ENCODE measurements around the gene DMC1. TPM values are rescaled to one million over a fixed set of nuclear protein-coding genes. Genes with fewer than 3 reads are reported as not detected.

Gene DMC1
- total RNA-seq, 5 donors from 2014 or later (not counting 1 experiment from before 2014, with no cell fraction given): 0.55 to 0.78 (median 0.68) TPM; not detected in 1

GRCh38 chr22:38497869-38498268 lies 72.1 kb downstream of the DMC1 start:
- no peaks in the 10 kb centered on the region for H3K27me3 Mint-ChIP-seq
- no peaks in the 10 kb centered on the region for H3K9me3 ChIP-seq
- no CpG with 5 or more reads among the region's 3 CpGs for WGBS (ENCODE audit: insufficient coverage)
- H3K27me3 ChIP-seq (replicated peaks in 1 of 2; ENCODE audit: control insufficient read depth in 2 of 2, extremely low read depth in 1 of 2, insufficient read depth in 2 of 2, low read length in 1 of 2): no peaks in the 10 kb centered on the region
- no peak overlapping the region for H3K27ac ChIP-seq (ENCODE audit: low read length)
- peaks cover 64% of the 10 kb centered on the region for H3K36me3 Mint-ChIP-seq
- ChIA-PET CTCF (interaction anchor here (0.6 to 1.5 kb wide), 2 partner anchors 10 to 61 kb away, joined by 3 to 4 read pairs; no protein-coding TSS in a partner anchor), POLR2A (interaction anchor here (0.7 to 1.4 kb wide), 3 partner anchors 12 kb away, joined by 3 to 4 read pairs (median 3); no protein-coding TSS in a partner anchor)
- DNase-seq (no peak), ATAC-seq (replicated peaks in 1 of 4) (no peak)
- no peak overlapping the region for H3K4me3 ChIP-seq (ENCODE audit: control insufficient read depth in 1 of 2, extremely low read depth in 1 of 2, low read length in 1 of 2)
- peaks cover 14 to 51% of the 10 kb centered on the region in 2 experiments for H3K4me1 ChIP-seq (ENCODE audit: control insufficient read depth in 1 of 2, extremely low read depth in 1 of 2, insufficient read depth in 2 of 2, low read length in 2 of 2)
- peaks cover 11 to 92% of the 10 kb centered on the region in 2 donors for H3K36me3 ChIP-seq (ENCODE audit: control insufficient read depth in 2 of 2, extremely low read depth in 1 of 2, insufficient read depth in 1 of 2, low read length in 1 of 2)
- H3K4me3 Mint-ChIP-seq: no peak overlapping the region
- H3K4me1 Mint-ChIP-seq: peaks cover 59 to 72% (median 67%) of the 10 kb centered on the region in 3 donors
- H3K9me3 Mint-ChIP-seq: no peaks in the 10 kb centered on the region
- no peak overlapping the region for H3K27ac Mint-ChIP-seq

GRCh38 chr22:38494939-38495338 lies 75.0 kb downstream of the DMC1 start:
- Histone ChIP-seq H3K4me3 (ENCODE audit: control insufficient read depth in 1 of 2, extremely low read depth in 1 of 2, low read length in 1 of 2) (no peak overlapping the region), H3K27me3 (replicated peaks in 1 of 2; ENCODE audit: control insufficient read depth in 2 of 2, extremely low read depth in 1 of 2, insufficient read depth in 2 of 2, low read length in 1 of 2) (no peaks in the 10 kb centered on the region), H3K9me3 (no peaks in the 10 kb centered on the region), H3K27ac (ENCODE audit: low read length) (no peak overlapping the region), H3K36me3 (ENCODE audit: control insufficient read depth in 2 of 2, extremely low read depth in 1 of 2, insufficient read depth in 1 of 2, low read length in 1 of 2) (peaks cover 17 to 97% of the 10 kb centered on the region in 2 donors), H3K4me1 (ENCODE audit: control insufficient read depth in 1 of 2, extremely low read depth in 1 of 2, insufficient read depth in 2 of 2, low read length in 2 of 2) (peaks cover 3 to 38% of the 10 kb centered on the region in 2 experiments)
- ATAC-seq (replicated peaks in 1 of 4) (no peak), DNase-seq (no peak)
- peaks cover 57% of the 10 kb centered on the region for H3K36me3 Mint-ChIP-seq
- H3K27ac Mint-ChIP-seq: peak overlapping the region; percentile 50 to 70
- peaks cover 39 to 66% (median 54%) of the 10 kb centered on the region in 3 donors for H3K4me1 Mint-ChIP-seq
- ChIA-PET CTCF (no interaction called here), POLR2A (interaction anchor here in 1 of 2 donors (0.5 kb wide), 1 partner anchor 9 kb away, joined by 4 read pairs; no protein-coding TSS in a partner anchor)
- H3K9me3 Mint-ChIP-seq: no peaks in the 10 kb centered on the region
- 91% methylated on average over 6 of the region's 12 CpGs for WGBS (ENCODE audit: insufficient coverage)
- no peak overlapping the region for H3K4me3 Mint-ChIP-seq
- no peaks in the 10 kb centered on the region for H3K27me3 Mint-ChIP-seq

GRCh38 chr22:38494498-38494897 lies 75.5 kb downstream of the DMC1 start:
- Histone ChIP-seq H3K36me3 (ENCODE audit: control insufficient read depth in 2 of 2, extremely low read depth in 1 of 2, insufficient read depth in 1 of 2, low read length in 1 of 2) (peaks cover 17 to 97% of the 10 kb centered on the region in 2 donors), H3K27me3 (replicated peaks in 1 of 2; ENCODE audit: control insufficient read depth in 2 of 2, extremely low read depth in 1 of 2, insufficient read depth in 2 of 2, low read length in 1 of 2) (no peaks in the 10 kb centered on the region), H3K9me3 (no peaks in the 10 kb centered on the region), H3K27ac (ENCODE audit: low read length) (no peak overlapping the region), H3K4me1 (ENCODE audit: control insufficient read depth in 1 of 2, extremely low read depth in 1 of 2, insufficient read depth in 2 of 2, low read length in 2 of 2) (peaks cover 3 to 35% of the 10 kb centered on the region in 2 experiments), H3K4me3 (ENCODE audit: control insufficient read depth in 1 of 2, extremely low read depth in 1 of 2, low read length in 1 of 2) (no peak overlapping the region)
- H3K4me3 Mint-ChIP-seq: no peak overlapping the region
- no peaks in the 10 kb centered on the region for H3K9me3 Mint-ChIP-seq
- H3K27ac Mint-ChIP-seq: peak overlapping the region; percentile 50 to 70
- ChIA-PET CTCF (no interaction called here), POLR2A (interaction anchor here (0.5 to 0.8 kb wide), 2 partner anchors 9 to 217 kb away, joined by 3 to 4 read pairs; no protein-coding TSS in a partner anchor)
- no peak for DNase-seq
- peaks cover 37 to 68% (median 57%) of the 10 kb centered on the region in 3 donors for H3K4me1 Mint-ChIP-seq
- 0% methylated on average over 2 of the region's 2 CpGs for WGBS (ENCODE audit: insufficient coverage)
- H3K36me3 Mint-ChIP-seq: peaks cover 59% of the 10 kb centered on the region
- H3K27me3 Mint-ChIP-seq: no peaks in the 10 kb centered on the region
- ATAC-seq (replicated peaks in 1 of 4): peak in 3 of 4 experiments; percentile 28 to 33 (median 31)

GRCh38 chr22:38491707-38492348 lies 78.2 kb downstream of the DMC1 start:
- Histone ChIP-seq H3K27me3 (replicated peaks in 1 of 2; ENCODE audit: control insufficient read depth in 2 of 2, extremely low read depth in 1 of 2, insufficient read depth in 2 of 2, low read length in 1 of 2) (no peaks in the 10 kb centered on the region), H3K36me3 (ENCODE audit: control insufficient read depth in 2 of 2, extremely low read depth in 1 of 2, insufficient read depth in 1 of 2, low read length in 1 of 2) (peaks cover 6 to 97% of the 10 kb centered on the region in 2 donors), H3K4me3 (ENCODE audit: control insufficient read depth in 1 of 2, extremely low read depth in 1 of 2, low read length in 1 of 2) (no peak overlapping the region), H3K4me1 (ENCODE audit: control insufficient read depth in 1 of 2, extremely low read depth in 1 of 2, insufficient read depth in 2 of 2, low read length in 2 of 2) (peaks cover 0 to 24% of the 10 kb centered on the region in 2 experiments), H3K9me3 (no peaks in the 10 kb centered on the region), H3K27ac (ENCODE audit: low read length) (no peak overlapping the region)
- ChIA-PET CTCF (no interaction called here), POLR2A (interaction anchor here (0.6 to 0.7 kb wide), 2 partner anchors 120 to 373 kb away, joined by 3 read pairs; no protein-coding TSS in a partner anchor)
- H3K36me3 Mint-ChIP-seq: peaks cover 57% of the 10 kb centered on the region
- peaks cover 40 to 65% (median 53%) of the 10 kb centered on the region in 3 donors for H3K4me1 Mint-ChIP-seq
- no peaks in the 10 kb centered on the region for H3K27me3 Mint-ChIP-seq
- ATAC-seq (replicated peaks in 1 of 4): no peak
- H3K27ac Mint-ChIP-seq: peak overlapping the region in 1 of 2 donors; percentile 39
- no peak overlapping the region for H3K4me3 Mint-ChIP-seq
- DNase-seq: no peak
- WGBS (ENCODE audit: insufficient coverage): no CpG with 5 or more reads among the region's 5 CpGs
- no peaks in the 10 kb centered on the region for H3K9me3 Mint-ChIP-seq

GRCh38 chr22:38490915-38491314 lies 79.1 kb downstream of the DMC1 start:
- H3K27me3 Mint-ChIP-seq: no peaks in the 10 kb centered on the region
- no peaks in the 10 kb centered on the region for H3K9me3 Mint-ChIP-seq
- peaks cover 8 to 98% of the 10 kb centered on the region in 2 donors for H3K36me3 ChIP-seq (ENCODE audit: control insufficient read depth in 2 of 2, extremely low read depth in 1 of 2, insufficient read depth in 1 of 2, low read length in 1 of 2)

GRCh38 chr22:38490475-38490874 lies 79.5 kb downstream of the DMC1 start:
- H3K4me1 ChIP-seq (ENCODE audit: control insufficient read depth in 1 of 2, extremely low read depth in 1 of 2, insufficient read depth in 2 of 2, low read length in 2 of 2): peaks cover 0 to 24% of the 10 kb centered on the region in 2 experiments
- POLR2A ChIA-PET: interaction anchor here in 1 of 2 donors (0.6 kb wide), 1 partner anchor 27 kb away, joined by 3 read pairs; no protein-coding TSS in a partner anchor
- Mint-ChIP-seq H3K27ac (peak overlapping the region; percentile 78 to 85), H3K9me3 (no peaks in the 10 kb centered on the region), H3K27me3 (no peaks in the 10 kb centered on the region), H3K36me3 (peaks cover 63% of the 10 kb centered on the region), H3K4me3 (no peak overlapping the region), H3K4me1 (peaks cover 44 to 69% (median 59%) of the 10 kb centered on the region in 3 donors)
- H3K9me3 ChIP-seq: no peaks in the 10 kb centered on the region
- no peak overlapping the region for H3K4me3 ChIP-seq (ENCODE audit: control insufficient read depth in 1 of 2, extremely low read depth in 1 of 2, low read length in 1 of 2)
- WGBS (ENCODE audit: insufficient coverage): 11% methylated on average over 1 of the region's 2 CpGs
- ATAC-seq (replicated peaks in 1 of 4): peak in 2 of 4 experiments; percentile 40 to 43
- H3K27ac ChIP-seq (ENCODE audit: low read length): no peak overlapping the region
- H3K36me3 ChIP-seq (ENCODE audit: control insufficient read depth in 2 of 2, extremely low read depth in 1 of 2, insufficient read depth in 1 of 2, low read length in 1 of 2): peaks cover 10 to 98% of the 10 kb centered on the region in 2 donors
- CTCF ChIA-PET: no interaction called here
- H3K27me3 ChIP-seq (replicated peaks in 1 of 2; ENCODE audit: control insufficient read depth in 2 of 2, extremely low read depth in 1 of 2, insufficient read depth in 2 of 2, low read length in 1 of 2): no peaks in the 10 kb centered on the region
- no peak for DNase-seq

More at GRCh38 chr22:38490915-38491314, 79.1 kb downstream of the DMC1 start:
- CTCF ChIA-PET: no interaction called here
- Histone ChIP-seq H3K4me3 (ENCODE audit: control insufficient read depth in 1 of 2, extremely low read depth in 1 of 2, low read length in 1 of 2) (no peak overlapping the region), H3K4me1 (ENCODE audit: control insufficient read depth in 1 of 2, extremely low read depth in 1 of 2, insufficient read depth in 2 of 2, low read length in 2 of 2) (peaks cover 0 to 23% of the 10 kb centered on the region in 2 experiments), H3K27ac (ENCODE audit: low read length) (no peak overlapping the region), H3K27me3 (replicated peaks in 1 of 2; ENCODE audit: control insufficient read depth in 2 of 2, extremely low read depth in 1 of 2, insufficient read depth in 2 of 2, low read length in 1 of 2) (no peaks in the 10 kb centered on the region), H3K9me3 (no peaks in the 10 kb centered on the region)
- WGBS (ENCODE audit: insufficient coverage): no CpG with 5 or more reads among the region's 1 CpG
- ATAC-seq (replicated peaks in 1 of 4): no peak
- Mint-ChIP-seq H3K4me3 (no peak overlapping the region), H3K36me3 (peaks cover 62% of the 10 kb centered on the region), H3K4me1 (peaks cover 43 to 68% (median 57%) of the 10 kb centered on the region in 3 donors), H3K27ac (peak overlapping the region; percentile 78 to 85)
- no peak for DNase-seq
- POLR2A ChIA-PET: interaction anchor here in 1 of 2 donors (0.6 kb wide), 1 partner anchor 374 kb away, joined by 3 read pairs; no protein-coding TSS in a partner anchor
